CD8-positive, alpha-beta memory T cell (primary cell): ENCODE measurements around the gene IFT81. TPM values are rescaled to one million over a fixed set of nuclear protein-coding genes. Genes with fewer than 3 reads are reported as not detected.
"Not testable (repeated sequence)": the region's sequence is repeated elsewhere in the genome, so short reads cannot be mapped to it uniquely, and the experiment has no call there.

Experiments used
- CTCF ChIA-PET: fragments of 350-600 bp; sonication (Branson Sonifier 250); formaldehyde crosslinking; loops from one replicate; lab custom pipeline; 2021; ENCODE audit warnings: antibody characterized with exemption; lab: Charles Lee
- POLR2A ChIA-PET: fragments of 350-600 bp; sonication (Branson Sonifier 250); formaldehyde crosslinking; loops from one replicate; lab custom pipeline; 2021; ENCODE audit warnings: antibody characterized with exemption; lab: Charles Lee
- DNase-seq, 5 donors: peaks; one replicate each; pipeline versions ENCODE4 v3.0.0 to v3.0.0-alpha.2; 2020 to 2022; ENCODE audit warnings: mixed read lengths in 1 of 5
- H3K27ac ChIP-seq: one replicate; pipeline ENCODE4 v1.7.0; 2013; ENCODE audit warnings: low read depth, mild to moderate bottlenecking, low read length, moderate library complexity
- H3K27me3 ChIP-seq: 2 replicates; pipeline ENCODE4 v1.7.0; 2013; ENCODE audit warnings: low read length, mild to moderate bottlenecking; ENCODE audit not compliant: insufficient read depth, poor library complexity, severe bottlenecking
- H3K36me3 ChIP-seq: 2 replicates; pipeline ENCODE4 v1.7.0; 2013; ENCODE audit warnings: mild to moderate bottlenecking, low read length, moderate library complexity; ENCODE audit not compliant: insufficient read depth
- H3K4me1 ChIP-seq: 2 replicates; pipeline ENCODE4 v1.7.0; 2013; ENCODE audit warnings: mild to moderate bottlenecking, low read length, moderate library complexity; ENCODE audit not compliant: insufficient read depth
- H3K4me3 ChIP-seq: 2 replicates; pipeline ENCODE4 v1.7.0; 2013; ENCODE audit warnings: mild to moderate bottlenecking, low read length
- H3K9me3 ChIP-seq: 2 replicates; pipeline ENCODE4 v1.7.0; 2013; ENCODE audit warnings: mild to moderate bottlenecking, low read length
- H3K27ac Mint-ChIP-seq, 8 donors: one replicate each; pipeline ENCODE4 v1.8.0; 2020 to 2021; ENCODE audit warnings: mixed read lengths in 8 of 8, mild to moderate bottlenecking in 6 of 8, inconsistent platforms in 3 of 8, moderate library complexity in 3 of 8
- H3K27me3 Mint-ChIP-seq, 2 donors: one replicate each; pipeline ENCODE4 v1.8.0; 2020 to 2021; ENCODE audit warnings: mixed read lengths in 2 of 2, mild to moderate bottlenecking in 1 of 2, moderate library complexity in 1 of 2
- H3K36me3 Mint-ChIP-seq, 3 donors: one replicate each; pipeline ENCODE4 v1.8.0; 2020 to 2021; ENCODE audit warnings: mixed read lengths in 3 of 3, inconsistent platforms in 1 of 3, mild to moderate bottlenecking in 1 of 3
- H3K4me1 Mint-ChIP-seq, 3 donors: one replicate each; pipeline ENCODE4 v1.8.0; 2020 to 2021; ENCODE audit warnings: mixed read lengths in 3 of 3, inconsistent platforms in 1 of 3, mild to moderate bottlenecking in 1 of 3
- H3K4me3 Mint-ChIP-seq, 7 donors: one replicate each; pipeline ENCODE4 v1.8.0; 2020 to 2021; ENCODE audit warnings: mixed read lengths in 7 of 7, mild to moderate bottlenecking in 6 of 7, moderate library complexity in 4 of 7, inconsistent platforms in 2 of 7
- H3K9me3 Mint-ChIP-seq, 5 donors: one replicate each; pipeline ENCODE4 v1.8.0; 2020 to 2022; ENCODE audit warnings: mixed read lengths in 5 of 5, mild to moderate bottlenecking in 3 of 5, moderate library complexity in 2 of 5, inconsistent platforms in 1 of 5
- polyA plus RNA-seq: library from polyadenylated mRNA; unstranded; fragments of 300-500 nt; fragmentation: Illumina TruSeq; gene quantifications from one replicate; pipeline ENCODE4 v1.2.3, GENCODE V29; 2021
- total RNA-seq, 2 experiments: library from RNA; stranded (reverse); gene quantifications; one replicate each; pipeline ENCODE4 v1.2.3, GENCODE V29; 2021

The IFT81 gene
- total and polyA plus RNA-seq, 3 experiments from 2014 or later, result 0.35 to 4.5 (median 3.7) TPM

DNA sequence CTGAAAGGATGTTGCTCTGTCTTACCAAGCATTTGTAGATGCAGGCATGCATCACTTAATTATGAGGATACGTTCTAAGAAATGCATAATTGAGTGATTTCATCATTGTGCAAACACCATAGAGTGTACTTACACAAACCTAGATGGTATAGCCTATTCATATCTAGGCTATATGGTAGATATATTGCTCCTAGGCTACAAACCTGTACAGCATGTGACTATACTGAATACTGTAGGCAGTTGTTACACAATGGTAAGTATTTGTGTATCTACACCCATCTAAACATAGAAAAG is 75.9 kb downstream of the IFT81 start:
- no peak for DNase-seq
- H3K4me1 Mint-ChIP-seq, result peaks cover 4 to 6% (median 4%) of the 10 kb centered on the region in 3 donors
- CTCF ChIA-PET, result no interaction called here
- no peaks in the 10 kb centered on the region for H3K9me3 ChIP-seq
- no peaks in the 10 kb centered on the region for H3K27me3 ChIP-seq
- no peak overlapping the region for H3K27ac Mint-ChIP-seq
- no peak overlapping the region for H3K4me3 Mint-ChIP-seq
- H3K27ac ChIP-seq, result no peak overlapping the region
- H3K36me3 Mint-ChIP-seq, result no peaks in the 10 kb centered on the region
- no peak overlapping the region for H3K4me3 ChIP-seq
- no peaks in the 10 kb centered on the region for H3K4me1 ChIP-seq
- no peaks in the 10 kb centered on the region for H3K36me3 ChIP-seq
- H3K9me3 Mint-ChIP-seq, result no peaks in the 10 kb centered on the region
- POLR2A ChIA-PET, result no interaction called here
- H3K27me3 Mint-ChIP-seq, result no peaks in the 10 kb centered on the region

GRCh38 chr12:110201995-110202394 is 77.8 kb downstream of the IFT81 start:
- Mint-ChIP-seq H3K9me3 (no peaks in the 10 kb centered on the region), H3K4me3 (no peak overlapping the region), H3K27me3 (no peaks in the 10 kb centered on the region), H3K4me1 (peaks cover 4 to 6% (median 4%) of the 10 kb centered on the region in 3 donors), H3K27ac (no peak overlapping the region), H3K36me3 (peaks cover 0 to 3% (median 0%) of the 10 kb centered on the region in 3 donors)
- POLR2A ChIA-PET, result no interaction called here
- Histone ChIP-seq H3K9me3 (no peaks in the 10 kb centered on the region), H3K27me3 (no peaks in the 10 kb centered on the region), H3K4me1 (no peaks in the 10 kb centered on the region), H3K4me3 (no peak overlapping the region), H3K27ac (no peak overlapping the region), H3K36me3 (no peaks in the 10 kb centered on the region)
- DNase-seq, result no peak
- CTCF ChIA-PET, result no interaction called here

- H3K4me1 Mint-ChIP-seq, result peaks cover 4 to 6% (median 4%) of the 10 kb centered on the region in 3 donors
- H3K27me3 Mint-ChIP-seq, result no peaks in the 10 kb centered on the region
- no peaks in the 10 kb centered on the region for H3K27me3 ChIP-seq
- no peak overlapping the region for H3K4me3 ChIP-seq
- ChIA-PET CTCF (no interaction called here), POLR2A (no interaction called here)
- DNase-seq, result no peak
- H3K36me3 ChIP-seq, result no peaks in the 10 kb centered on the region
- no peak overlapping the region for H3K27ac Mint-ChIP-seq
- no peak overlapping the region for H3K4me3 Mint-ChIP-seq
- H3K9me3 Mint-ChIP-seq, result no peaks in the 10 kb centered on the region
- no peak overlapping the region for H3K27ac ChIP-seq
- H3K36me3 Mint-ChIP-seq, result peaks cover 0 to 3% (median 0%) of the 10 kb centered on the region in 3 donors
- no peaks in the 10 kb centered on the region for H3K9me3 ChIP-seq
- no peaks in the 10 kb centered on the region for H3K4me1 ChIP-seq
These were observed 79.4 kb downstream of the IFT81 start for GRCh38 chr12:110203546-110203945.

DNA sequence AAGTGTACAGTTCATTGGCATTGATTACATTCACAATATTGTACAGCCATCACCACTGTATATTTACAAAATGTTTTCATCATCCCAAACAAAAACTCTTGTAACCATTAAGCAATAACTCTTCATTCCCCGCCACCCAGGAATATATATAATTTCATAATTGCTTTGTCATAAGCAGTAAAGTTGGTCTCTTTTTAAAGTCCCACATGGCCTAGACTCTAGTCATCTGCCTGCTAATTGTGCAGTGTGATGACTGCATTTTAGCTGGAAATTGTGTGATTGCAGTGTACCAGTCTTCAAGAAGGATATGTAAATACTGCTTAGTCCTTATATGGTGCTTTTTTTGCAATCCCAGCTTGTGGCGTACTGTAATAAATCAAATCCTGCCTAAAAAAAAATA is 81.8 kb downstream of the IFT81 start:
- Mint-ChIP-seq H3K4me1 (no peaks in the 10 kb centered on the region), H3K36me3 (peaks cover 0 to 3% (median 0%) of the 10 kb centered on the region in 3 donors)

DNA sequence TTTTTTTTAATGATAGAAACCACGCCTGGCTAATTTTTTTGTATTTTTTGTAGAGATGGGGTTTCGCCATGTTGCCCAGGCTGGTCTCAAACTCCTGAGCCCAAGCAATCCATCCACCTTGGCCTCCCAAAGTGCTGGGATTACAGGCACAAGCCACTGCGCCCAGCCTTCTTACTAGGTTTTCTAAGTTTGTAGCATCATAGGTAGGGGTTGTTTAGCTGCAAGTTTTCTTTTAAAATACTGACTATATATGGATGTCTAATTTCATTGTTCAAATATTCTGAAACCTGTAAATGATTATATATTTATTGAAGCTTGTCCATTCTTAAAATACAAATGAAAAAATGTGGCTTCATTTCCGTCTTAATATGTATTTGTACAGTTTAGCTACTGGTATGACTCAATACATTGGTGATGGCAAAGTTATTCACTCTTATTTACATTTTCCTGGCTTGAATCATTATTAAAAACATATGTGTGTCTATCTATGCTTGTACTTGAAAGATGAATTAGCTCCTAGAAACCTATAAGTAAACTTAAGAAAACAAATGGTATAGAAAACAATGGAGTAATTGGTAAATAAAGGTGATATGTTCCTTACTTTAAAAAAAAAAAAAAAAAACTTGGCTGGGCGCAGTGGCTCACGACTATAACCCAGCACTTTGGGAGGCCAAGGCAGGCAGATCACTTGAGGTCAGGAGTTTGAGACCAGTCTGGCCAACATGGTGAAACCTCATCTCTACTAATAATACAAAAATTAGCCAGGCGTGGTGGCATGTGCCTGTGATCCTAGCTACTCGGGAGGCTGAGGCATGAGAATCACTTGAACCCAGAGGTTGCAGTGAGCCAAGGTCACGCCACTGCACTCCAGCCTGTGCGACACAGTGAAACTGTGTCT is 87.7 kb downstream of the IFT81 start:
- H3K4me3 ChIP-seq, DNase-seq, H3K27ac Mint-ChIP-seq, H3K4me3 Mint-ChIP-seq, H3K36me3 ChIP-seq, H3K27me3 Mint-ChIP-seq, H3K36me3 Mint-ChIP-seq, H3K4me1 ChIP-seq, H3K9me3 ChIP-seq, POLR2A ChIA-PET, H3K4me1 Mint-ChIP-seq, H3K27me3 ChIP-seq, CTCF ChIA-PET, H3K27ac ChIP-seq: not testable (repeated sequence)
- peaks cover 0 to 10% (median 6%) of the 10 kb centered on the region in 5 donors for H3K9me3 Mint-ChIP-seq

More for the DNA sequence above, 81.8 kb downstream of the IFT81 start:
- Histone ChIP-seq H3K4me1 (no peaks in the 10 kb centered on the region), H3K4me3 (no peak overlapping the region), H3K27ac (no peak overlapping the region), H3K36me3 (no peaks in the 10 kb centered on the region), H3K9me3 (no peaks in the 10 kb centered on the region), H3K27me3 (no peaks in the 10 kb centered on the region)
- no peak for DNase-seq
- Mint-ChIP-seq H3K4me3 (no peak overlapping the region), H3K9me3 (no peaks in the 10 kb centered on the region), H3K27me3 (no peaks in the 10 kb centered on the region), H3K27ac (no peak overlapping the region)
- ChIA-PET CTCF (no interaction called here), POLR2A (no interaction called here)

DNA sequence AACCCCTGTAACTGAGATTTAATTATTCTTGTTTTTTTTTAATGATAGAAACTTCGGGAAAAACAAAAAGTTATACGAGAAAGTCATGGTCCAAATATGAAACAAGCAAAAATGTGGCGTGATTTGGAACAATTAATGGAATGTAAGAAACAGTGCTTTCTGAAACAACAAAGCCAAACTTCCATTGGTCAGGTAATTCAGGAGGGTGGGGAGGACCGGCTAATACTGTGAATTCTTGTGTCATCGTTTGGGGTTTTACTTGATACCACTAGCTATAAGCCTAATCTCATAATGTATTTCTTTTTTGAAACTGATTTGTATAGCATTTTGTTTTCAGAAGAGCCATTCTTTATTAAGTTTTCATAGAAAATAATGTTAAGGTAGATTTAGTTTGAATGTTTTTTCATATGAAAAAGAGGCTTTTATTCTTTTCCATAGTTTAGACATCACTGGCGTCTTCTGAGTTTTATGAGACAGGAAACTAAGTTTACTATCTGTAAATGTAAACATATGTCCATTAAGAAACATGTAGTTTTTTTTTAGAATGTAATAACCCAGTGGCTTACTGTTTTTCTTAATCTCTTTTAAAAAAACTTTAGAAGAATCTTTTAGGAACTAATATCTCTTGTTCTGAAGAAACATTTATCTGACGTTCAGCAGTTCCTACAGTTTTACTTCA is 94.0 kb downstream of the IFT81 start:
- Mint-ChIP-seq H3K36me3 (no peaks in the 10 kb centered on the region), H3K4me1 (no peaks in the 10 kb centered on the region), H3K27me3 (no peaks in the 10 kb centered on the region), H3K9me3 (peaks cover 0 to 6% (median 2%) of the 10 kb centered on the region in 5 donors), H3K27ac (no peak overlapping the region), H3K4me3 (no peak overlapping the region)
- no peaks in the 10 kb centered on the region for H3K4me1 ChIP-seq
- no peaks in the 10 kb centered on the region for H3K27me3 ChIP-seq
- H3K9me3 ChIP-seq, result no peaks in the 10 kb centered on the region
- H3K36me3 ChIP-seq, result no peaks in the 10 kb centered on the region
- H3K4me3 ChIP-seq, result no peak overlapping the region
- POLR2A ChIA-PET, result no interaction called here
- CTCF ChIA-PET, result no interaction called here
- no peak overlapping the region for H3K27ac ChIP-seq
- DNase-seq, result no peak

GRCh38 chr12:110222027-110222426 is 97.9 kb downstream of the IFT81 start:
- H3K27ac ChIP-seq, result no peak overlapping the region
- H3K9me3 ChIP-seq, result no peaks in the 10 kb centered on the region
- H3K4me3 Mint-ChIP-seq, result no peak overlapping the region
- POLR2A ChIA-PET, result no interaction called here
- H3K4me1 ChIP-seq, result no peaks in the 10 kb centered on the region
- no peaks in the 10 kb centered on the region for H3K27me3 ChIP-seq
- CTCF ChIA-PET, result no interaction called here
- no peaks in the 10 kb centered on the region for H3K27me3 Mint-ChIP-seq
- H3K36me3 Mint-ChIP-seq, result no peaks in the 10 kb centered on the region
- H3K4me1 Mint-ChIP-seq, result no peaks in the 10 kb centered on the region
- H3K9me3 Mint-ChIP-seq, result no peaks in the 10 kb centered on the region
- H3K4me3 ChIP-seq, result no peak overlapping the region
- DNase-seq, result no peak
- H3K27ac Mint-ChIP-seq, result no peak overlapping the region
- H3K36me3 ChIP-seq, result no peaks in the 10 kb centered on the region

DNA sequence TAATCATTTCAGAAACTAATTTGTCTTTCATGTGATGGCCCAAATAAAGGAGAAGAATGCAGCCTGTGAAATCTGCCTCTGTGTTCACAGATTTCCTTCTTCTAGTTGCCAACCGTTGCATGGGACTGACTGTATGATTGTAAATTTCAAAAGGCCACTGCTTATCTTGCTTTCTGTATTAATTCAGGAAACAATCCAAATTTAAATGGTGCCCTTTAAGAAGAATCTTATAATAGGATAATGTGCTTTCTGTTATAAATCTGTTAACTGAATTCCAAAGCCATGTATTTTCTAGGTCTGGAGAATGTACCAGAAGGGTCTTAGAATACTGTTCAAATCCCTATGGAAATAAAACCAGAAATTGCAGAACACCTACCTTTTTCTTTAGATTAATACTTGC is 98.3 kb downstream of the IFT81 start:
- Mint-ChIP-seq H3K4me1 (no peaks in the 10 kb centered on the region), H3K27me3 (no peaks in the 10 kb centered on the region), H3K4me3 (no peak overlapping the region), H3K27ac (no peak overlapping the region), H3K36me3 (no peaks in the 10 kb centered on the region), H3K9me3 (no peaks in the 10 kb centered on the region)
- DNase-seq, result no peak
- Histone ChIP-seq H3K4me1 (no peaks in the 10 kb centered on the region), H3K36me3 (no peaks in the 10 kb centered on the region), H3K27me3 (no peaks in the 10 kb centered on the region), H3K9me3 (no peaks in the 10 kb centered on the region), H3K27ac (no peak overlapping the region), H3K4me3 (no peak overlapping the region)
- ChIA-PET POLR2A (no interaction called here), CTCF (no interaction called here)
